SU-DHL-6 (cell line): ENCODE data around the gene RPL10A.

Experiments
- H2AFZ ChIP-seq: fragments of 200-600 bp; sonication (generic); 2 replicates; pipeline ENCODE4 v1.6.1; 2014; ENCODE audit warnings: low read depth, mild to moderate bottlenecking, moderate library complexity, mixed read lengths, antibody characterized with exemption, low read length; ENCODE audit not compliant: severe bottlenecking
- H3F3A ChIP-seq: fragments of 200-600 bp; shearing (Covaris generic); 2 replicates; pipeline ENCODE4 v1.6.0; 2016; ENCODE audit warnings: antibody characterized with exemption, mild to moderate bottlenecking; ENCODE audit not compliant: insufficient read depth
- H3K27ac ChIP-seq: fragments of 200-600 bp; sonication (generic); 2 replicates; pipeline ENCODE4 v1.5.1; 2016; ENCODE audit warnings: low read depth, mild to moderate bottlenecking, low read length, moderate library complexity, mixed read lengths
- H3K27me3 ChIP-seq: fragments of 200-600 bp; sonication (generic), shearing (Covaris generic); 2 replicates; pipeline ENCODE4 v1.6.0; 2014; ENCODE audit warnings: mild to moderate bottlenecking, low read length
- H3K36me3 ChIP-seq: fragments of 200-600 bp; sonication (generic); 2 replicates; pipeline ENCODE4 v1.6.1; 2014; ENCODE audit warnings: mild to moderate bottlenecking, low read length, mixed read lengths
- H3K4me2 ChIP-seq: fragments of 300-600, 200-600 bp; shearing (Covaris generic), sonication (generic); 2 replicates; pipeline ENCODE4 v1.6.0; 2014; ENCODE audit warnings: low read length, low read depth, mild to moderate bottlenecking; ENCODE audit not compliant: poor library complexity, severe bottlenecking
- H3K4me3 ChIP-seq: fragments of 200-600 bp; sonication (generic); 2 replicates; pipeline ENCODE4 v1.5.1; 2014; ENCODE audit warnings: antibody characterized with exemption, low read length, mild to moderate bottlenecking, mixed read lengths; ENCODE audit not compliant: insufficient read depth, poor library complexity, severe bottlenecking
- H3K79me2 ChIP-seq: fragments of 200-600 bp; sonication (generic); 2 replicates; pipeline ENCODE4 v1.6.1; 2014; ENCODE audit warnings: mild to moderate bottlenecking, low read length, moderate library complexity; ENCODE audit not compliant: insufficient read depth
- H3K9ac ChIP-seq: fragments of 200-600 bp; sonication (generic); 2 replicates; pipeline ENCODE4 v1.7.0; 2014; ENCODE audit warnings: mild to moderate bottlenecking, low read length
- H3K9me2 ChIP-seq: fragments of 200-600 bp; sonication (generic); replicated peaks from 2 replicates; pipeline ENCODE4 v1.6.1; 2014; ENCODE audit warnings: low read length; ENCODE audit not compliant: insufficient read depth
- H3K9me3 ChIP-seq: fragments of 200-600 bp; sonication (generic); 2 replicates; pipeline ENCODE4 v1.6.1; 2014; ENCODE audit warnings: low read length, mixed read lengths; ENCODE audit not compliant: insufficient read depth
- H4K20me1 ChIP-seq: fragments of 200-600 bp; sonication (generic); 2 replicates; pipeline ENCODE4 v1.6.1; 2014; ENCODE audit warnings: low read depth, mild to moderate bottlenecking, antibody characterized with exemption, low read length, moderate library complexity, mixed read lengths
- EZH2phosphoT487 ChIP-seq: fragments of 200-600 bp; sonication (generic), shearing (Covaris generic); conservative IDR thresholded peaks from 2 replicates; pipeline ENCODE4 v1.6.1; 2018; ENCODE audit warnings: mild to moderate bottlenecking, antibody characterized with exemption, low read length, moderate library complexity, mixed read lengths
- TF ChIP-seq, protein P1 (sequence below): fragments of 200-600 bp; sonication (generic); IDR thresholded peaks from one replicate; pipeline ENCODE4 v1.5.1; 2017; ENCODE audit warnings: antibody characterized with exemption, mild to moderate bottlenecking, low read length, moderate library complexity; ENCODE audit not compliant: insufficient read depth, poor library complexity, severe bottlenecking

Gene RPL10A

GRCh38 chr6:35465646-35466045, 2.6 kb upstream of the RPL10A start:
- H3K9me3 ChIP-seq: no peaks in the 10 kb centered on the region
- no peak overlapping the region for H2AFZ ChIP-seq
- H3K27me3 ChIP-seq: no peaks in the 10 kb centered on the region
- peaks cover 20% of the 10 kb centered on the region for H3K36me3 ChIP-seq
- H3K4me3 ChIP-seq: no peak overlapping the region
- peaks cover 24% of the 10 kb centered on the region for H3F3A ChIP-seq
- no peak overlapping the region for H3K4me2 ChIP-seq
- peaks cover 11% of the 10 kb centered on the region for H4K20me1 ChIP-seq
- no peaks in the 10 kb centered on the region for H3K9me2 ChIP-seq
- no peak for TF ChIP-seq EZH2phosphoT487
- TF ChIP-seq, protein P1, sequence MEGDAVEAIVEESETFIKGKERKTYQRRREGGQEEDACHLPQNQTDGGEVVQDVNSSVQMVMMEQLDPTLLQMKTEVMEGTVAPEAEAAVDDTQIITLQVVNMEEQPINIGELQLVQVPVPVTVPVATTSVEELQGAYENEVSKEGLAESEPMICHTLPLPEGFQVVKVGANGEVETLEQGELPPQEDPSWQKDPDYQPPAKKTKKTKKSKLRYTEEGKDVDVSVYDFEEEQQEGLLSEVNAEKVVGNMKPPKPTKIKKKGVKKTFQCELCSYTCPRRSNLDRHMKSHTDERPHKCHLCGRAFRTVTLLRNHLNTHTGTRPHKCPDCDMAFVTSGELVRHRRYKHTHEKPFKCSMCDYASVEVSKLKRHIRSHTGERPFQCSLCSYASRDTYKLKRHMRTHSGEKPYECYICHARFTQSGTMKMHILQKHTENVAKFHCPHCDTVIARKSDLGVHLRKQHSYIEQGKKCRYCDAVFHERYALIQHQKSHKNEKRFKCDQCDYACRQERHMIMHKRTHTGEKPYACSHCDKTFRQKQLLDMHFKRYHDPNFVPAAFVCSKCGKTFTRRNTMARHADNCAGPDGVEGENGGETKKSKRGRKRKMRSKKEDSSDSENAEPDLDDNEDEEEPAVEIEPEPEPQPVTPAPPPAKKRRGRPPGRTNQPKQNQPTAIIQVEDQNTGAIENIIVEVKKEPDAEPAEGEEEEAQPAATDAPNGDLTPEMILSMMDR: no peak
- H3K79me2 ChIP-seq: peaks cover 23% of the 10 kb centered on the region
- H3K9ac ChIP-seq: no peak overlapping the region
- H3K27ac ChIP-seq: no peak overlapping the region

DNA sequence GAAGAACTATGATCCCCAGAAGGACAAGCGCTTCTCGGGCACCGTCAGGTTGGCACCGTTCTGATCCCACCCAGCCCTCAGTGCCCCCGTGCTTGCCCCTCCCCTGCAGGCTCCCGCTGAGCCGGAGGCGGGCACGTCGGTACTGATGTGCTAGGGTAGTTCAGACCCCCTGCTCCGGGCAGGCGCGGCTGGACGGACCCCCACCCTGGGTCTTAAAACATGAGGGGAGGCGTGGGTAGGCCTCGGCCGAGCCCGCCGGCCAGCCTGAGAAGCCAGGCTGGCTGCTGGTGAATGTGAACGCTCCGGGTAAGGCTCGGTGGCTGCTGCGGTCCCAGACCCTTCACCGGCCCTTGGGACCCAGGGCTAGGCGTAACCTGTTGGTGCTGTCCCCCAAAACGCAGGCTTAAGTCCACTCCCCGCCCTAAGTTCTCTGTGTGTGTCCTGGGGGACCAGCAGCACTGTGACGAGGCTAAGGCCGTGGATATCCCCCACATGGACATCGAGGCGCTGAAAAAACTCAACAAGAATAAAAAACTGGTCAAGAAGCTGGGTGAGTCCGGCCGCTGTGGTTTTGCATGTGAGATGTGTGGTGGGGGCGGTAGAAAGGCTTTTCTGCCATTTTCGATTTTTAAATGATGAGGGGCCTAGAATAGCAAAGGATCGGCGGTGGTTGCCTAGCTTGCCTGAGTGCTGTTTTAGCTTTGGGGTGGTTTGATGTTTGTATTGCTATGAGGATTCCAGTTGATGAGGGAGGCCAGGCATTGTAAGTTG, 964 bp downstream of the RPL10A start:
- Histone ChIP-seq H3K27me3 (no peaks in the 10 kb centered on the region), H3F3A (peaks cover 59% of the 10 kb centered on the region)

DNA sequence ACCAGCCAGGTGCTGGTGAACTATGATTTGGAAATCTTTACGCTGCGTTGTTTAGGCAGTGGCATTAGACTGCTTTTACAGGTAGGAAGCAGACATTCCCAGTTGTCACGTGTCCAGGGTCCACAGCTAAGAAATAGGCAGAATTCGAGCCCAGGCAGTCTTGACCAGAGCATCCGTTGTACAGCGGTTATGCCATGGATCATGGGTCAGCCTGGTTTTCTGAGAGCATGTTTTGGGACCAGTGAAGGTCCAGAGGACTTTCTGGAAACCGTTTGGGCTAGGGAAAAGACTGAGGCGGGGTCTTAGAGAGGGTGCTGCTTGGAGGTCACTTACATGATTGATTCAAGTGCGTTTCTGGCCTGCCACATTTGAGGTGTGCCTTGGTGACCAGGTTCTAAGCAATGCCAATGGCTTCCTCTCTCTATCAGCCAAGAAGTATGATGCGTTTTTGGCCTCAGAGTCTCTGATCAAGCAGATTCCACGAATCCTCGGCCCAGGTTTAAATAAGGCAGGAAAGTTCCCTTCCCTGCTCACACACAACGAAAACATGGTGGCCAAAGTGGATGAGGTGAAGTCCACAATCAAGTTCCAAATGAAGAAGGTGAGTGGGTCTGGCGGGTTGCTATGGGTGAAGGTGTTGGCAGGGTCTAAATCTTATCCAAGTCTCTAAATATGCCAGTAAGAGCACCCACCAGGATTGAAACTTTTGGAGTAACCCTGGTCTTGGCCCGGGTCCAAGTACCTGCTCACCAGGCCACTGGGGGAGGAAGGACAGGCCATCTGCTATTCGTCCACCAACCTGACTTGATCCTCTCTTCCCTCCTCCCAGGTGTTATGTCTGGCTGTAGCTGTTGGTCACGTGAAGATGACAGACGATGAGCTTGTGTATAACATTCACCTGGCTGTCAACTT, 1.8 kb downstream of the RPL10A start:
- peak overlapping the region; percentile 85 for H3K27ac ChIP-seq
- peak overlapping the region; percentile 93 for H3K4me3 ChIP-seq
- H3K36me3 ChIP-seq: peaks cover 40% of the 10 kb centered on the region
- peaks cover 28% of the 10 kb centered on the region for H4K20me1 ChIP-seq
- H3K9ac ChIP-seq: peak overlapping the region; percentile 95
- H3K4me2 ChIP-seq: peak overlapping the region; percentile 71
- H3K9me3 ChIP-seq: no peaks in the 10 kb centered on the region
- H3K27me3 ChIP-seq: no peaks in the 10 kb centered on the region
- TF ChIP-seq EZH2phosphoT487: no peak
- TF ChIP-seq, protein P1: no peak
- peaks cover 67% of the 10 kb centered on the region for H3F3A ChIP-seq
- peaks cover 31% of the 10 kb centered on the region for H3K79me2 ChIP-seq
- no peaks in the 10 kb centered on the region for H3K9me2 ChIP-seq
- no peak overlapping the region for H2AFZ ChIP-seq

More for the DNA sequence above, 964 bp downstream of the RPL10A start:
- no peak overlapping the region for H2AFZ ChIP-seq
- peaks cover 28% of the 10 kb centered on the region for H4K20me1 ChIP-seq
- H3K4me3 ChIP-seq: peak overlapping the region; percentile 93
- no peak for TF ChIP-seq EZH2phosphoT487
- TF ChIP-seq, protein P1: no peak
- no peaks in the 10 kb centered on the region for H3K9me3 ChIP-seq
- H3K9me2 ChIP-seq: no peaks in the 10 kb centered on the region
- H3K4me2 ChIP-seq: peak overlapping the region; percentile 71
- peaks cover 40% of the 10 kb centered on the region for H3K36me3 ChIP-seq
- peaks cover 31% of the 10 kb centered on the region for H3K79me2 ChIP-seq
- peak overlapping the region; percentile 85 for H3K27ac ChIP-seq
- H3K9ac ChIP-seq: peak overlapping the region; percentile 95
